HG03469 (cell line): Measurements from ENCODE around the gene MINK1.
"Not testable (repeated sequence)": the region's sequence is repeated elsewhere in the genome, so short reads cannot be mapped to it uniquely, and the experiment has no call there.

ENCODE experiments used
- ATAC-seq: cut with Tn5 transposase; IDR thresholded peaks from one replicate; pipeline ENCODE4 v1.9.1; 2021; ENCODE audit warnings: mild to moderate bottlenecking, moderate library complexity, moderate number of reproducible peaks; ENCODE audit not compliant: unreplicated experiment

The MINK1 gene

GRCh38 chr17:4926577-4927335 lies 93.6 kb downstream of the MINK1 start:
- ATAC-seq: not testable (repeated sequence)

DNA sequence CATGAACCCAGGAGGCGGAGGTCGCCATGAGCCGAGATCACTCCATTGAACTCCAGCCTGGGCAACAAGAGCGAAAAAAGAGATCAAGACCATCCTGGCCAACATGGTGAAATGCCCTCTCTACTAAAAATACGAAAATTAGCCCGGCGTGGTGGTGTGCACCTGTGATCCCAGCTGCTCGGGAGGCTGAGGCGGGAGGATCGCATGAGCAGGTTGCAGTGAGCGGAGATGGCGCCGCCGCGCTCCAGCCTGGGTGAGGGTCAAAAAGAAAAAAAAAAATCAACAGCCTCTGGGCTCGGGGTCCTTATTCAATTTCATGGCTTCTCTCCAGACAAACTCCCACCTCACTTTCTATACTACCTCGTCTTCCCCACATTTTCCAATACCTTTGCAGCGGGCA lies 95.7 kb downstream of the MINK1 start:
- ATAC-seq: no peak

- ATAC-seq: no peak
These were observed 98.8 kb downstream of the MINK1 start, which contains the start of gene GP1BA for GRCh38 chr17:4931963-4932362. TSS of gene GP1BA (plus strand) at chr17:4932277. CDS start at chr17:4932605, 328 bp downstream.

DNA sequence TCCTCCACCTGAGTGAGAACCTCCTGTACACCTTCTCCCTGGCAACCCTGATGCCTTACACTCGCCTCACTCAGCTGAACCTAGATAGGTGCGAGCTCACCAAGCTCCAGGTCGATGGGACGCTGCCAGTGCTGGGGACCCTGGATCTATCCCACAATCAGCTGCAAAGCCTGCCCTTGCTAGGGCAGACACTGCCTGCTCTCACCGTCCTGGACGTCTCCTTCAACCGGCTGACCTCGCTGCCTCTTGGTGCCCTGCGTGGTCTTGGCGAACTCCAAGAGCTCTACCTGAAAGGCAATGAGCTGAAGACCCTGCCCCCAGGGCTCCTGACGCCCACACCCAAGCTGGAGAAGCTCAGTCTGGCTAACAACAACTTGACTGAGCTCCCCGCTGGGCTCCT lies 99.6 kb downstream of the MINK1 start:
- ATAC-seq: no peak

GRCh38 chr17:4933646-4934045 lies 100.5 kb downstream of the MINK1 start:
- no peak for ATAC-seq

DNA sequence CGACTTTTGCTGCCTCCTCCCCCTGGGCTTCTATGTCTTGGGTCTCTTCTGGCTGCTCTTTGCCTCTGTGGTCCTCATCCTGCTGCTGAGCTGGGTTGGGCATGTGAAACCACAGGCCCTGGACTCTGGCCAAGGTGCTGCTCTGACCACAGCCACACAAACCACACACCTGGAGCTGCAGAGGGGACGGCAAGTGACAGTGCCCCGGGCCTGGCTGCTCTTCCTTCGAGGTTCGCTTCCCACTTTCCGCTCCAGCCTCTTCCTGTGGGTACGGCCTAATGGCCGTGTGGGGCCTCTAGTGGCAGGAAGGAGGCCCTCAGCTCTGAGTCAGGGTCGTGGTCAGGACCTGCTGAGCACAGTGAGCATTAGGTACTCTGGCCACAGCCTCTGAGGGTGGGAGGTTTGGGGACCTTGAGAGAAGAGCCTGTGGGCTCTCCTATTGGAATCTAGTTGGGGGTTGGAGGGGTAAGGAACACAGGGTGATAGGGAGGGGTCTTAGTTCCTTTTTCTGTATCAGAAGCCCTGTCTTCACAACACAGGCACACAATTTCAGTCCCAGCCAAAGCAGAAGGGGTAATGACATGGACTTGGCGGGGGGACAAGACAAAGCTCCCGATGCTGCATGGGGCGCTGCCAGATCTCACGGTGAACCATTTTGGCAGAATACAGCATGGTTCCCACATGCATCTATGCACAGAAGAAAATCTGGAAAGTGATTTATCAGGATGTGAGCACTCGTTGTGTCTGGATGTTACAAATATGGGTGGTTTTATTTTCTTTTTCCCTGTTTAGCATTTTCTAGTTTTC lies 101.2 kb downstream of the MINK1 start:
- ATAC-seq: no peak

DNA sequence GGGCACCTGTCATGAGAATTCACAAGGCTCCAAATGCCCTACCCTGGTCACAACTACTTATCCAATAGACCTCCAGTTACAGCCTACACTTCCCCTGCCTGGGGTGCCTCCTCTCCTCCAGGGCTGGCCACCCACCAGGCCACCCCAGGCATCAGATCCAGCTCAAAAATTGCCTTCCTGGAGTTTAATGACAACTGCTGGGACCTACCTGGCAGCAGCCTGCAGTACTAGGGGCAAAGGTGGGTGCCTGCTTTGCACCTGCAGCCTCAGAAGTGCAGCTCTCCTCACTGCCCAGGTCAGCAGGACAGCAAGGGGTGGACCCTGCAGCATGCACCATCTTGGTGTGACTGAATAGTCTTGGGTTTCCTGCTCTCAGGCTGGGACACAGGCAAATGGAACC lies 102.5 kb downstream of the MINK1 start:
- ATAC-seq: no peak

DNA sequence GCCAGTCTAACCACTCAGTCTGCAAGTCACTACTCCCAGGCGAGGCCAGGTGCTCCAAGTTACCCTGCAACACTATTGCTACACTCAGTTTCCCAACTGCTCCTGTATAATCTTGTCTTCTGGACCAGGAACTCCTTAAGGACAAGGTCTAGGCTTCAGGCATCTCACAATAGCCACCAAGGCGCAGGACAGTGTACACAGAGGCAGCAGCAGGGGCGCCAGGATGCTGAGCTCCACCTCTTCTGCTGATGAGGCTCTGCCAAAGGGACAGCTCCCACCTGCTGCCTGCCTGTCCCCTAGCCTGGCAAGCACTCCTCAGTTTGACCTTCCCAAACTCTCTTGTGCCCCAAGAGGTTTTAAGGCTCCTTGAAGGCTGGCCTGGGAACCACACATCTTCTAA lies 103.3 kb downstream of the MINK1 start:
- ATAC-seq: no peak

GRCh38 chr17:4937553-4937952 lies 104.4 kb downstream of the MINK1 start:
- no peak for ATAC-seq

GRCh38 chr17:4938069-4938491 lies 104.9 kb downstream of the MINK1 start:
- ATAC-seq: no peak

DNA sequence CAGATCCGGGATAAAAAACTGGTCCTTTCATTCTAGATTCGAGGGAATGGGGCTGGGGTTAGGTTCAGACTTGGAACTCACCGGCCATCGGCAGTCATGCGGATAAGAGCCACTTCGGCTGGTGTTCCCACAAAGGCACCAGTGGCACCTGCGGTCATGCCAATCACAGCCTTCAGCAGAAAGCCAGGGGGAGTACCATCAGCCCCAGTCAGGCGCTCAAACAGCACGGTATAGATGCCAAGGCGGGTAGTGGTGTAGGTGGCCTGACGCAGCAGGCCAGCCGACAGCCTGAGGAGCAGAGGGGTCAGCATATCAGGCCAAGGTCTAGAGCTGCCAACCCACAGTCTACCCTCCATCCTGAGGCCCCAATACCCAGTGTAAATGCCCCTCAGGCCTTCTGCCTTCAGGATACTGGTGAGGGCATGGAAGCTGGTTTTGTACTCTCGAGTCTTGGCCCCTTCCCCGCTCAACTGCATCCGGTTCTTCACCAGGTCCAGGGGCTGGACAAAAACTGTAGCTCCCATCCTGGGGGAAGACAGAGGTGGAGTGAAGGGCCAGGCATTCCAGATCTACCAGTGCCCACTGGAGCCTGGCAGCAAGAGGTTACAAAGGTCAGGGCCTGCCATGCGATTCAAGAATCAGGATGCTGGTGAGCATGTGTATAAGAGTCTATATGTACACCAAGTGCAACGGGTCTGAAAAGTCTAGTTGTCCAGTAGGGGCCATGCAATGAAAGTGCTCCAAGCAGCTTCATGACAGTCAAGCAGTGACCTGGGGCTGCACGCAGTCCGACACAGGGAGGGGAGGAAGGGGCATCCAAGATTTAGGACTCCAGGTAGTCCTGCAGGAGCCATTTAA lies 105.8 kb downstream of the MINK1 start:
- ATAC-seq: no peak

DNA sequence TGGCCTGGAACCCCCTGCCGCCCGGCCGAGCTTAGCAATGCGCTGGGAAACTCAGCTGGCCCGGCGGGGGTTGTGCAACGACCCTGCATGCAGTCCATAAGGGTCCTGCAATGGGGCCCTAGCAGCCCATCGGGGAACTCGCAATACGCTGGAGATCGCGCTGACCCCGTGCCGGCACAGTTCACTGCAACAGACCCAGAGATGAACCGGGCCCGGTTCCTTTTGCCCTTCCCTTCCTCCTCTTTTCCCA lies 106.3 kb downstream of the MINK1 start:
- ATAC-seq: peak; percentile 7

DNA sequence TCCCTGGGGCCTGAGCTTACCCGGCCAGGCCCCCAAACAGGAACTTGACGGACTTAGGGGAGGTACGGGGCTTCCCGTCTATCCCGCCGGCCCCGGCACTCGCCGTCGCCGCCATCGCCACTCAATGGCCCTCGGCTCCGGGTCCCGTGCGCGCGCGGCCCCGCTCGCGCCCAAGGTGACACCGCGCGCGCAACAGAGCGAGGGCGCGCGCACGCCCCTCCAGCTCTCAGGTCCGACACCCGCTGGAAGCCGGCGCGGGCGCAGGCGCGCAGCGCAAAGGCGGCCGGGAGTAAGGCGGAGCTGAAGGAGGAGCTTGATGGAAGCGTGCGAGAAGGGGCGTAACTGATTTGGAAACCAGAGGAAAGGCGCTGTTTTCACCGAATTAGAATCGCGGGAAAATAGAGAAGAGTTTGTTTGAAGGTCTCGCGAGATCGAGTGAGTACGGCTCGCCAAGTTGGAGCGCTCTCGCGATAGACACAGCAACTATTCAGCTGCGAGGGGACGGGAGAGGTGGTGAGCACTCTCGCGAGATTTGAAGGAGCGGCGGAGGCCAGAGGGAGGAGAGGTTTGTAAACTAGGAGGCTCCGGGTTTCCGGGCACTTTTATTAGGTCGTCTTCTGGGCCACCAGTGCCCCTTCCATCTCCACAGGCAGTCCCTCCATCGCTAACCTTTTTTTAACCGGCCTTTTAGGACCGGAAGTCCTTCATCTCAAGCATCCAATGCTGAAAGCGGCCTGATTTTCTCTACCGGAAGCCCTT lies 106.8 kb downstream of the MINK1 start, which contains the start of the genes RNF167 and SLC25A11:
Gene RNF167 (plus strand): TSS at position 473 of the 759 bp plus-strand sequence. CDS start 642 bp downstream, outside the sequence.
Gene SLC25A11 (minus strand): TSS at position 251 of the 759 bp plus-strand sequence. CDS start 136 bp downstream, at position 115.
- ATAC-seq: peak; percentile 54

DNA sequence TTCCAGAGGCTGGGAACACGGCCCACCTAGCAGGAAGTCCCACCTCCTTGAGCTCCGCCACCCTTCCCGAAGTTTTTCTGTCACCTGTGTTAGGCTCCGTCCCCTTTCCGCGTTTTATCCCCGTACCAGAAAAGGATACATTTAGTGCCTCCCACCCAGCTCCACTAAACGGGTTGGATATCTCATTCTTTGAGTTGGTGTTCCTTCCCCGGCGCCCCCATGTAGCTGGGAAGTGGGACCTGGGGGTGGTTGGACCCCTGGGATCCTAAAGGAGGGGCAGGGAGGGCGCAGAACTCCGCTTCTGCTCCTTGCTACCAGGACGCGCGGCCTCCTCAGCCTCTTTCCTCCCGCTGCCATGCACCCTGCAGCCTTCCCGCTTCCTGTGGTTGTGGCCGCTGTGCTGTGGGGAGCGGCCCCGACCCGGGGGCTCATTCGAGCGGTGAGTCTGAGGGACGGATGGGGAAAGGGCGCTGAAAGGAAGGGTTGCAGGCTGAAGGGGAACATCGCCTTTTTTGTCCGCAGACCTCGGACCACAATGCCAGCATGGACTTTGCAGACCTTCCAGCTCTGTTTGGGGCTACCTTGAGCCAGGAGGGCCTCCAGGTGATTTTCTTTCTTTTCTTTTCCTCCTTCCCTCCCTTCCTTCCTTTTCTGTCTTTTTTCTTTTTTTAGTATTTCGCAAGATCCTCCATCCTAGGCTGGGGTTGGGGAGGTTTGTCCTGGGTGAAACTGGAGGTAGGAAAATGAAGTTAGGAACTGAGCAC lies 107.6 kb downstream of the MINK1 start:
- no peak for ATAC-seq

DNA sequence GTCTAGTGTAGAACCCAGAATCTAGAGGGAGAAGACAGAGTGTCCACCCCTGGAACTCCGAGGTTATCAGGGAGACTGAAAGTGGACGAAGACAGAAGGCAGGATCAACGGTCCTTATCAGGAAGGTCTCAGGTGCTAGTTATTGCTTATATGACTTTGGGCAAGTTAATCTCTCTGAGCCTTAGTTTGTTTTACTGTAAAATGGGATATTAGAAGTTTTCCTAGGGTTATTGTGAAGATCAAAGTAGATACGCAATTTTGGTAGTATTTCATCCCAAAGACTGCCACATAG lies 108.1 kb downstream of the MINK1 start:
- ATAC-seq: no peak

DNA sequence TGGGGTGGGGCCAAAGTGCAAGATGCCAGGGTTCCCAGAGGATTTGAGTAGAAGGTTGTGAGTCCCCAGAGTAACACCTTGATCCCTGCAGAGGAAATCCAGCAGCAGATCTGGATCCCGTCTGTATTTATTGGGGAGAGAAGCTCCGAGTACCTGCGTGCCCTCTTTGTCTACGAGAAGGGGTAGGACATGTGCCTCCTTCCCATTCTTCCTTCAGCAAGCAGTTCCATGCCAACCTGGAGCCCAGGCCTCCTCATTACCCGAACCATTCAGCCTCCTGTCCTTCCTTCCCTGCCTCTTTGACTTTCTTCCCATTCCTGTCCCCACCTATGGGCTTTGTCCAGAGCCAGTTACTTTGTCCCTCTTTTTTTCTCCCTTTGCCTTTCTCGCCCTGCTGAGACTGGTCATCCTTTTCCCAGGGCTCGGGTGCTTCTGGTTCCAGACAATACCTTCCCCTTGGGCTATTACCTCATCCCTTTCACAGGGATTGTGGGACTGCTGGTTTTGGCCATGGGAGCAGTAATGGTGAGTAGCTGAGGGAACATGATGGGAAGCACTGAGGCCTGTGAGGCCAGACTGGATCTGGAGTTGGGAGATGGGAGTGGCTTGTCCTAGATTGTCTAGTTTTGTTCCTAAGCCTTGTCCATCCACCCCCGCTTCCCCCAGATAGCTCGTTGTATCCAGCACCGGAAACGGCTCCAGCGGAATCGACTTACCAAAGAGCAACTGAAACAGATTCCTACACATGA lies 109.8 kb downstream of the MINK1 start:
- ATAC-seq: no peak

GRCh38 chr17:4944163-4944553 lies 111.0 kb downstream of the MINK1 start:
- ATAC-seq: no peak

- no peak for ATAC-seq
These were observed 111.5 kb downstream of the MINK1 start for GRCh38 chr17:4944554-4945175.
